HG03521 (cell line): Measurements from ENCODE around the gene CLPX.
"Not testable (repeated sequence)": the region's sequence is repeated elsewhere in the genome, so short reads cannot be mapped to it uniquely, and the experiment has no call there.

Source experiments
- ATAC-seq: cut with Tn5 transposase; IDR thresholded peaks from one replicate; pipeline ENCODE4 v1.9.1; 2021; ENCODE audit warnings: mild to moderate bottlenecking, moderate library complexity; ENCODE audit not compliant: unreplicated experiment

Gene CLPX

DNA sequence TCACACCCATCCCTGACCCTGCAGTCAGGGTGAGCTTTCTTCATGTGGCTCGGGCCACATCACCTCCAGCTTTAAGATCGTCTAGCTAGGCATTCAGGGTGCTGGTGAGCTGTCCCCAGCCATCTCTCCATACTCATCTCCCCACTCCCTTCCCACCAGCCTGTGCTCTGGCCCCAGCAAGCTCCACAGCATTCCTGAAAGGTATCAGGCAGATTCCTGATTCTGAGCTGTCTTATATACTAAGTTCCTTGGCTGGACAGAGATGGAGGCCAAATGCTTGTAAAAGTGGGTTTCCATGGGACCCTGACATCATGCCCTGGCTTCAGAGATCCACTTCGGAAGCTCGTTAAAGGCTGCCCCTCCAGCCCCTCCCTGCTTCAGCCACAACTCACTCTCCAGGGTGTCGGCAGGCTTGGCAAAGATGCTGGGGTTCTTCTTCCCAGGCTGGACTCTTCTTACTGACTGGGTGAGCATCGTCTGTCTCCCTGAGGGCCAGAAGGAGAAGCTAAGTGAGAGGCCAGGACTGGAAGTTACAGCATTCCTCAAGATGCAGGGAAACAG is 22.2 kb upstream of the CLPX start:
- ATAC-seq: no peak

DNA sequence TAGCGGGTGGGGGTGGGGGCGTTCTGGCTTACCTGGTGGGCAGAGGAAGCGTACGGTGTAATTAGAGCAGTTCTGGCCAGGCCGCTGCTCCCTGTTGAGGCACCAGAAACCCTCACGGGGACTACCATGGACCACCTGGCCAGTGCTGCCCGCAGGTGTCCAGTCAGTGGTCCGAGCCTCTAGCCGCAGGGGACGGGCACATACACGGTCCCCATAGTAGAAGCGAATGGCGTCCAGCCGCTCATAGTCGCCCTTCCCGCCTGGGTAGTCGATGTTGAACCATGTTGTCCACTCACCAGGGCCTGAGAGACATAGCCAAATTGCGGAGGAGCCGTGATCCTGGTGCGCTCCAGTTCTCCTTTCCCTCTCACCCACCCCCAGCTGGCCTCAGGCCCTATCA is 21.6 kb upstream of the CLPX start:
- no peak for ATAC-seq

DNA sequence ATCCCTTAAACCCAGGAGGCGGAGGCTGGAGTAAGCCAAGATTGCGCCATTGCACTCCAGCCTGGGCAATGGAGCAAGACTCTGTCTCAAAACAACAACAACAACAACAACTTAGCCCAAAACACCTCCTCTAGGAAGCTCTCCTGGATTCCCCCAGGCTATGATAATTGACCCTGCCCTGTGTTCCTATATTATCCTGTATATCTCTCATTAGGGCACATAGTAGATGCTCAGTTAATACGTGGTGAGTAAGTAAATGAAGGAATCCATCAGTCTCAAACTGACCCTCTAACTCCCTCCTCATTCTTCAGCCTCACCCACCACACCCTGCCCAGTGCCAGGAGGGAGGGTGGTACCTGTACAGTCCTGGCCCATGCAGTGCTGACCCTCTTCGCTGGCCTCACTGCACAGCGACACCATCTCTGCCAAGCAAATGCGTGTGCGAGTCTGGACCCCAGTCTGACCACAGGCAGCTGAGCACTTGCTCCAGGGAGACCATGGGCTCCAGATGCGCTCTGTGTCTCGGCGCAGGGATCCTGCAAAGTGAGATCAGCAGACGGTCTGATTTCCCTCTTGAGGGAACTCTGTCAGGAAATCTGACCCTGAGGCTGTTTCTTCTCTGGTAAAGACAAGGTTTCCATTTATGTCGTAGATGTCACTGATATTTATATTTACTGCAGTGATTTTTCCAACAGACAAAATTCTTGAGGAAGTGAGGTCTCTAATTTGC is 20.0 kb upstream of the CLPX start:
- no peak for ATAC-seq

DNA sequence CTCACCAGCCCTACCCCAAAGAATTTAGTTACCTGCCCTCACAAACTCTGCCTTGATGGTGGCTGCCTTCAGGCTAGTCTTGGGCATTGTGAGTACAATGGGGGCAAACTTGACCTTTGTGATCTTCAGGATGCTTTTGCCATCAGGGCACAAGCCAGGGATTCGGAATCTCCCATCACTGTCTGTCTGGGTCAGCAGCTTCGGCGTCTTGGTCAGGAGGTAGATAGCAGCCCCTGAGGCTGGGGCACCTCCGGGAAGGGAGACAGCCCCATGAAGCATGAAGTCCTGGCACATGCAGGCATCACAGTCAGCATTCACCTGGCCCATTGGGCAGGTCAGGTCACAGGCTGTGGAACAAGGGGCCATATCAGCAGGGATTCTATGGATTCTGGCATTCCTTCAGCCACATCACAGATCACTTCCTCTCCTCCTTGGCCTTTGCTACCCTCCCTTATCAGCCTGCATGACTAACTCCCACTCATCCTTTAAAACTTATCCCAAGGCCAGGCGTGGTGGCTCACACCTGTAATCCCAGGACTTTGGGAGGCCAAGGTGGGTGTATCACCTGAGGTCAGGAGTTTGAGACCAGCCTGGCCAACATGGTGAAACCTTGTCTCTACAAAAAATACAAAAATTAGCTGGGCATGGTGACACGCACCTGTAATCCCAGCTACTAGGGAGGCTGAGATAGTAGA is 19.2 kb upstream of the CLPX start:
- ATAC-seq: no peak

DNA sequence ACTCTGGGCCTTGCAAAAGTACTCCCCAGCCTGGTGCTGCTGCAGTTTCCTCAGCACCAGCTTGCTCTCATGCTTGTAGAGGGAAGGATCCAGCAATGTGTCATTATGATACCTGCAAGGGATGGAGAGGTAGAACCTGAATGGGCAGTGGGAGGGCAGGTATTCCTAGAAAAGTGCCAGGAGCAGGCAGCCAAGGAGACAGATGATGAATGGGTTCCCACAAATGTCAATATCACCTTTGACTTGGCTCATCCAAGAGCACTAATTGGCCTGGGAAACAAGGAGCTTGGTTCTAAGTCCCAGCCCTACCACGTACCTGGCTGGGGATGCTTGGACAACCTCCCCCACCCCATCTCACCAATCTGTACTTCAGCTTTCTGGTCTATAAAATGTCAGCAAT is 16.8 kb upstream of the CLPX start:
- ATAC-seq: no peak

DNA sequence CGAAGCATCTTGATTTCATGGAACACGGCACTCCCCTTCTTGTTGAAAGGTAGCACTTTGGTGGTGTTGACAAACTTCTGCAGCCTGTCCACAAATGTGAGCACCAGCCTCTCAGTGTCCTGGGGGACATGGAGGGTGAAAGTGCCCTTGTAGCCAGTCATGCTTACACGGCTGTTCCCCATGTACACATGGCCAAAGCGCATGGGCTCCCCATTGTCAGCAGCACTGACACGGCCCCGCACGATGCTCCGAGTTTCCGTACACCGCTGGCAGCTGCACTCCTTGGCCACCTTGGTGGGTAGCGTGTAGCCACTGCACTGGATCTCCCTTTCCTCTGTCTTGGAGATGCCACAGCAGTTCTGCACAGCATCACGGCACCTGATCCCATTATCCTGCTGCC is 13.4 kb upstream of the CLPX start:
- no peak for ATAC-seq

DNA sequence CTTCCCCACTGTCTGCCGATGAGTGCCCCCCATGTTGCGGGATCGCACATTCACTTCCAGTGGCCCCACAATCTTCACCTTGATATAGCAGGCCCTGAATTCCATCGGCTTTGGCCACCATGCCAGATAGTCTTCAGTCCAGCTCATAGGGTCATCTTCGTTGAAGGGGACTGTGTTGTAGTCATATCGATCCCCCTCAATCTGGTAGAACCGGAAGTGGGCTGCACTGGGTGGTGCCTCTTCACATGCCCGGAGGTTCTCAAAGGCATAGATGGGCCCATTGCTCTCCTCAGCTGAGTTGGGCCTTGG is 12.1 kb upstream of the CLPX start:
- ATAC-seq: no peak

DNA sequence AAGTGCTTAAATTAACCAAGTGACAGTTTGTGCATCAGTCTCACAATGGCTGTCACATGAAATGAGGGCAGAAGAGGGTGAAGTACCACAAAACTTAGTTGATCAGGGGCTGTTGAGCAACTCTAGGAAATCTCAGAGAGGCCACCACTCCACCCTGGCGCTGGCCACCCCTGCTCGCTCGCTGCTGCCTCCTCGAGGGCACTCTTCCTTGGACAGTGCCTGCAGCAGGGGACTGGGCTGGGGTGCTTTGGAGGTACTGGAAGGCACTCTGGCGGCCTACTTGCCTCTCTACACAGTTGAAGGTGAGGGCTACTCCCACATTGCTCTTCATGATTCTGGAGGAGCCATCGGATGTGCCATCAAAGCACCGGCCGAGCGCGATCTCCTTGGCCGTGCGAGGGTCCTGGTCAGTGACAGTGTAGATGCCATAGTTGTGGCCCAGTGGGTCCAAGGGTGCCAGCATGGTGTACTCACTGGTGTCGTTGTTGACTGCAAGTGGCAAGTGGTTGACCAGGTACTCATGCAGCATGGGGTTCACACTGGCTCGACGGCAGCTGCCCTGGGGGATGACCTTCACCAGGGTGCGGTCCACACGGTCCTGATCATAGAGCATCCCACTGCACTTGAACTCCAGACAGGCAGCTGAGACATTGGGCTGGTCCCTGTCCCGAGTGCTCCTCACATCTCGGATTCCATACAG is 11.6 kb upstream of the CLPX start:
- ATAC-seq: no peak

DNA sequence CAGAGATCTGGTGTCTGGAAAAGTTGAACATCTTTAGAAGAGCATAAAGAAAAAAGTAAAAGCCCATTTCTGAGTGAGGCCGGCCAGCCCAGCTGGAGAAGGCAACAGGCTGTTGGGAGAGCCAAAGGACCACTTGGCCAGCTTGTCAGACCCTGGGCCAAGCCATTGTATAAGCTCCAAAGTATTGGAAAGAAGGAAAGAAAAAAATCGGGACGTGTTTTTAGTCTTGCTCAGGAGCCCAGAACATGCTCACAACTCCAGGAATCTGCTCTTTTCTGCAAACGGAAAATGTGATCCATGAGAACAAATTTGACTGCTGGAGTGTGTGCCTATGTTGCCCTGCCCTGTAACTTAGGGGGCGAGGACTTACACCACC is 10.4 kb upstream of the CLPX start:
- no peak for ATAC-seq

DNA sequence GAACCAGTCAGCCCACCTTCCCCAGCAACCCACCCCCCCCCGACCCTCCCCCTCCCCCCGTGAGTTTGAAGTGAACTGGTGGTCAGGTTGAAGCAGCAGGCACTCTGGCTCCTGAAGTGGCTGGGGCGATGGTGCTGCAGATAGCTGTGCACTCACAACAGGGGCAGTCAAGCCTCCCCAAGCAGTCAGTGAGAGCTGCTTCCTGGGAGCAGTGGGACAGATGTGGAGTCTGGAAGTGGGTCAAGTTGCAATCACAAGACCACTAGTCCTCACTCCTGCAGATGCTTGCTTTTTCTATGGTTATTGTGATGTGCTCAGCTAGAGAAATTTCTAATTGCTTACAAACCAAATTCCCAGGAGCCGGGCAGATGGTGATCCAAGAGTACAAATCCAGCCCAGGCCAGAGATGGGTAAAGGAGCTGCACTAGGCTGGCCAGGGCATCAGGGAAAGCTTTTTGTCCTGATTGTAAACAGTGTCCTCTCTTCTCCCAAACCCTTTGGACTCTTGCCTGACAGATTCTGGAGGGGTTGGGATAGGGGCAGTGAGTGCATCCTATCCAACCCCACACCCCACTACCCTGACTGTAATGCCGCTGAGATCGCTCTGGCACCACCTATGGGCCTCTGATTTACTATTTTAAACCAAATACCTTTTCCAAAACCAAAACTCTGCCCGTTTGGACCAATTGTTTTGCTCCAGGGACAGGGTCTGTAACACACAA is 9.8 kb upstream of the CLPX start:
- no peak for ATAC-seq

DNA sequence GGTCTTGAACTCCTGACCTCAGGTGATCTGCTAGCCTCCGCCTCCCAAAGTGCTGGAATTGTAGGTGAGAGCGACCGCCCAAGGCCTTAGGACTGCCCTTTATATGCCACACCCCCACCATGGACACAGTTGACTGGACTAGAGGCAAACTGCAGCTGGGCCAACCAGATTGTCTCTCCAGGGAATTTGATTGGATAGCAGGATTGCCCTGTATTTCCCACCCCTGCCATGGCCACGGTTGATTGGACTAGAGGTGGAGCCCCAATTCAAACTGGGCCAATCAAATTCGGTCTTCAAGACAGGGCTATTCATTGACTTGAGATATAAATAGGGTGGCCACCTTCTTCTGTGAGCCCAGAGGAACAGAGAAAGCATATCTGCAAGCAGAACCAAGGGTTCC is 6.9 kb upstream of the CLPX start:
- no peak for ATAC-seq

DNA sequence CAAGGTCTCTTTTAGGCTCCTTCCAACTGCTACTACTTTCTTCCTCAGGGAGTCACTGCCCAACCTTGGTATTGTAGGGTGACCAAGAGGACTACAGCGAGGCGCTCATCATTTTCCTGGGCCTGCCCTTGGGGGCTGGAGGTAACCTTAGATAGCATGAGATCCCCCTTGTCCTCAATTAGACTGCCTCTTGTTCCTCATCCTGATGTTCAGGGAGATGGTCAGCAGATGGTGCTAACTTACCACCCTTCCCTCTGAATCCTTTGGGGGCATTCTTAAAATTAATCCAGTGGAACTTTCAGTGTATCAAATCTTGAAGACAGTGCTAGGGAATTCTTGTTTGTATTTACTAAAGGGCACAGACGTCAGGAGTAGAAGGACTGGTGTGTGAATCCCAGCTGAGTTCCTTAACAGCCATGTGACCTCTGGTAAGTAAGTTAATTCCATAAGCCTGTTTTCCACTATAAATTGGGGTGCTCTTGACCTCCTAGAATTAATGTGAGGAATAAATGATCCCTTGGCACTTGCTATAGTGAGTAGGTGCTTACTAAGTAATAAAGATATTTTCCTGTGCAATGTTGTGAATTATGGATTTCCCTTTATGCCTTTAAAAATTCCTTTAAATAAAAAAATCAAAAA is 4.1 kb upstream of the CLPX start:
- no peak for ATAC-seq

DNA sequence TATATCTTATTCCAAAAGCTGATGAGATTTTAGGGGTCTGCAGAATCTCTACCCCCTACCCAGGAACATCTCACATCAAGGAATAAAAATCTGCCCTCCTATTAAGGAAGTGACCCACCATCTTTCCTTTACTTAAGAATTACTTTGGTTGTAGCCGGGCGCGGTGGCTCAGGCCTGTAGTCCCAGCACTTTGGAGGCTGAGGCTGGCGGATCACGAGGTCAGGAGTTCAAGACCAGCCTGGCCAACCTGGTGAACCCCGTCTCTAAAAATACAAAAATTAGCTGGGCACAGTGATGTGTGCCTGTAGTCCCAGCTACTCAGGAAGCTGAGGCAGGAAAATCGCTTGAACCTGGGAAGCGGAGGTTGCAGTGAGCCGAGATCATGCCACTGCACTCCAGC is 3.3 kb upstream of the CLPX start:
- not testable (repeated sequence) for ATAC-seq

DNA sequence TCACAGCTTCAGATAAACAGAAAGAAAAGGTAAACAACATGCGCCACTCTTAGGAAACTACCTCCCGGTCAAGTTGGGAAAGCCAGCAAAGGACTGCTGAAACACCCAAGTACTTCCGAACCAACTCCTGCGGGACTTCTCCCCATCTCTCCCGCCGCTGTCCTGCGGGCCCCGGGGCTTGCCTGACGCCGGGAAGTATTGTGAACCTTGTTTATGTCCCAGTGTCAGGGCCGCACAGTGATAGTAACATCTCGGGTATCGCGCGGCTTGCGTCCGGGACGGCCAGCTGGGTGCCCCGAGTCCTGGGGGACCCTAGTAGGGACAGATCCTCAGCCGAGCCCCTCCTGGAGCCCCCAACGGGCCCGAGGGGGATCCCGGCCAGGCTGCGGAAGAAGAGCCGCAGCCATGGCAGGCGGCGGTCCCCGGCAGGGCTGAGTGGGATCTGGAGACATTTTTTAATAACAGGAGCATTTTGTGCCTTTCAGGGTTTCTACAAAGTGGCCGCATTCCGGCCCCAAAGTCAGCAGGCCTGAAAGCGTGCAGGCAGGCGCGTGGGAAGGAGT is 756 bp downstream of the CLPX start:
- ATAC-seq: peak; percentile 18

DNA sequence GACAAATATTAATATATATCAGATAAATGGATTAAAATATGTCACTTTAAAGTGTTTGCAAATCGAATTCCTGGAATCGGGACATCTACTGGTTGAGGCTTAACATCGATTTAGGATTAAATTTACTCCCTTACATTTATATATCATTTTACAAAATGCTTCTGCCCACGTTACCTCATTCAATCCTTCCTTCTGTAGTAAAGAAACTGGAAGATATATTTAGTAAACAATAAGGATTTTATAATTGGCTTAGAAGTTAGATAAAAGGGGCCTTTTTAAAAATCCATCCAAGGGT is 1.3 kb downstream of the CLPX start:
- ATAC-seq: no peak

DNA sequence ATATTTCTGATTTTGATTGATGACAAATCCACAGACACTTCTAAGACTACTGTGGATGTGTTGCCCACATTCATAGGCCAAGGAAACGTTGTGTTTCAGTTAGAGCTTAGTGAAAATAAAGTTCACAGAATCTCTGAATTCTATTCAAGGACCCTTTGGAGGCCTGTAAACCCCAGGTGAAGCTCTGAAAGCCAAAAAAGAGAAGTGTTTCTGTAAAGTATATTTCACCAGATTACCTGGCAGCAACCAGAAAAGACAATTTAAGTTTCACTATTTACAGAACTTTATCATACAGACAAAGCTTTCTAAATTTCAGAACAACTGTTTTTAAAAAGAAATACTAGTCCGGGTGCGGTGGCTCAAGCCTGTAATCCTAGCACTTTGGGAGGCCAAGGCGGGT is 2.6 kb downstream of the CLPX start:
- ATAC-seq: no peak

DNA sequence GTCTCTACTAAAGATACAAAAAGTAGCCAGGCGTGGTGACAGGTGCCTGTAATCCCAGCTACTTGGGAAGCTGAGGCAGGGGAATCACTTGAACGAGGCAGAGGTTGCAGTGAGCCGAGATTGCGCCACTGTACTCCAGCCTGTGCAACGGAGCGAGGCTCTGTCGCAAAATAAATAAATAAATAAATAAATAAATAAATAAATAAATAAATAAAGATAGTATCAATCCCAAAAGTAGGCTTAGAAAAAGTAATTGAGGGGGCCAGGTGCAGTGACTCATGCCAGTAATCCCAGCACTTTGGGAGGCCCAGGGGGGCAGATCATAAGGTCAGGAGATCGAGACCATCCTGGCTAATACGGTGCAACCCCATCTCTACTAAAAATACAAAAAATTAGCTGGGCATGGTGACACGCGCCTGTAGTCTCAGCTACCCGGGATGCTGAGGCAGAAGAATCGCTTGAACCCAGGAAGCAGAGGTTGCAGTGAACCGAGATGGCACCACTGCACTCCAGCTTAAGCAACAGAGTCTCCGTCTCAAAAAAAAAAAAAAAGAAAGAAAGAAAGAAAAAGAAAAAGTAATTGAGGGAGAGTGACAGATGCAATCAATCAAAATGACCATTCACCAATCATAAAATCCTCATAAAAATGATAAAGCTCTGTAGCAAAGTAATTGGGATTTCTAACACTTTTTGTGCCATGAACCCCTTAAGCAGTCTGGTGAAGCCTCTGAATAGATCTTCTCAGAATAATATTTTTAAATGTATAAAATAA is 3.4 kb downstream of the CLPX start:
- not testable (repeated sequence) for ATAC-seq

DNA sequence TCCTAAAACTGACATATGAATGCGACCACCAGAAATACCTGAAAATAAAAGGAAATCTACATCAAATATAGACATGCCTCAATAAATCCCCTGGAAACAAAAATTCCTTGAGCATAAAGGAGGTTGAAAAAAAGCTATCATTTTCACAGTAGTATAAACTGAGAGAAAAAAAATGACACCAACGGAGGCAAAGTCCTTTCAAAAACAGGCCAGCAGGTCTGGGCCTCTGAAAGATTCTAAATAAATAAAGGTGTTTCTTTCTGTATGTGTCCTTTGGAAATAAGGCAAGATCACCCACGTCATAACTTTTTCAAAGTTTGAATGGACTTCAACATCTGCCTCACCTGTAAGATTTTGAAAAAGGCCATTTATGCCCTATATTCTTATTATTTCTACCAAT is 5.0 kb downstream of the CLPX start:
- ATAC-seq: no peak

DNA sequence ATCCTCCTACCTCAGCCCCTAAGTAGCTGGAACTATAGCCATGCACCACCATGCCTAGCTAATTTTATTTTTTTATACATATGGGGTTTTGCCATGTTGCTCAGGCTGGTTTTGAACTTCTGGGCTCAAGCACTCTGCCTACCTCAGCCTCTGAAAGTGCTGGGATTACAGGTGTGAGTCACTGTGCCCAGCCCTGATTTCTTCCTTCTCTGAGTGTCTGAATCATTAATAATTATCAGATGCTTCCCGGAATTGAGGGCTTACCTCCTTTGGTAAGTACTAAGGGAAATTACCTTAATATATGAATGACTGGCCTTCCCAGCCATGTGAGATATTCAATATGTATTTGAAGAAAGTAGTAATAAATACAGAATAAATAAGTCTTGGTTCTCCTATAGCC is 7.2 kb downstream of the CLPX start:
- no peak for ATAC-seq

DNA sequence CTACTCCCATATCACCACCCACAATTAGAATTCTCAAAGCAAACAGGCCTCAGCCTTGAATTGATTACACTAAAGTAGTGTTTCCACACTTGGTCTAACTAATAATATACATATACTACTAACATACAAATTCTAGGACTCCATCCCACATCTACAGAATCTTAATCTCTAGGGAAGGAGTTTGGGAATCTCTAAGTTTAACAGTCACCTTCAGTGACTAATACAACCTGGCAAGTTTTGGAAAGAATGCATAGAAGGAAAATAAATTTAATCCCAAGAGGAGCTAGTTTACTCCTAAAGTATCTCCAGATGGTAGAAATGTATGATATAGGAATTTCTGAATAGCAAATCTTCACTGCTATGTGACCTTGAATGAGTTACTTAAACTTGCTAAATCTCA is 9.1 kb downstream of the CLPX start:
- ATAC-seq: no peak
